HEK293 (cell line): Measurements from ENCODE around the gene MEGF9.

Source experiments
- CTCF ChIA-PET: fragments of 350-600 bp; formaldehyde crosslinking; extraction: SDS; loops from one replicate; lab custom pipeline; 2021; ENCODE audit warnings: antibody characterized with exemption; lab: Yijun Ruan, JAX
- POLR2A ChIA-PET: fragments of 300-600 bp; formaldehyde crosslinking; extraction: SDS; loops from one replicate; lab custom pipeline; 2020; ENCODE audit warnings: antibody characterized with exemption, inconsistent platforms; lab: Yijun Ruan, JAX
- H3K27ac ChIP-seq: fragments of 200-500 bp; sonication (Bioruptor generic); 2 replicates; pipeline ENCODE4 v1.5.1; 2014; ENCODE audit warnings: low read depth, low read length, control low read depth, inconsistent platforms; ENCODE audit errors: extremely low read depth
- H3K36me3 ChIP-seq, 2 experiments: fragments of 200-500 bp in 1 of 2; sonication (Bioruptor generic) in 1 of 2; 1 replicate in 1 of 2; 2 replicates in 1 of 2; pipeline ENCODE4 v1.5.1; 2014 to 2017; ENCODE audit warnings: inconsistent platforms in 2 of 2, low read length in 2 of 2; ENCODE audit not compliant: control insufficient read depth in 2 of 2, insufficient read depth in 1 of 2
- H3K4me1 ChIP-seq: fragments of 200-500 bp; sonication (Bioruptor generic); 2 replicates; pipeline ENCODE4 v1.5.1; 2014; ENCODE audit warnings: mild to moderate bottlenecking, low read length, inconsistent platforms; ENCODE audit not compliant: control insufficient read depth, insufficient read depth
- H3K4me3 ChIP-seq: 2 replicates; pipeline ENCODE4 v1.5.1; 2011; ENCODE audit warnings: low read depth, mild to moderate bottlenecking, control low read depth, low read length, moderate library complexity
- H3K9me3 ChIP-seq: fragments of 200-500 bp; sonication (Bioruptor generic); 2 replicates; pipeline ENCODE4 v1.5.1; 2014; ENCODE audit warnings: low read depth, low read length, inconsistent platforms; ENCODE audit not compliant: control insufficient read depth, insufficient read depth
- OSR2 ChIP-seq: fragments of 450-650 bp; formaldehyde crosslinking; IDR thresholded peaks from 2 replicates; pipeline ENCODE4 v1.5.1; 2016; ENCODE audit warnings: missing biosample characterization, missing genetic modification characterization
- SALL2 ChIP-seq: fragments of 450-650 bp; formaldehyde crosslinking; IDR thresholded peaks from 2 replicates; pipeline ENCODE4 v1.5.0; 2017; ENCODE audit warnings: missing biosample characterization, mild to moderate bottlenecking, missing genetic modification characterization, borderline replicate concordance
- SETDB1 ChIP-seq: IDR thresholded peaks from one replicate; pipeline ENCODE4 v1.6.1; 2017; ENCODE audit warnings: mild to moderate bottlenecking, low read length, moderate library complexity, mixed read lengths; ENCODE audit not compliant: insufficient read length
- ZFP3 ChIP-seq: fragments of 450-650 bp; formaldehyde crosslinking; IDR thresholded peaks from 2 replicates; pipeline ENCODE4 v1.5.1; 2016; ENCODE audit warnings: low read depth, missing biosample characterization, missing genetic modification characterization
- ZNF112 ChIP-seq: fragments of 450-650 bp; formaldehyde crosslinking; IDR thresholded peaks from 2 replicates; pipeline ENCODE4 v1.5.0; 2017; ENCODE audit warnings: missing biosample characterization, missing genetic modification characterization
- ZNF133 ChIP-seq: fragments of 450-650 bp; formaldehyde crosslinking; IDR thresholded peaks from 2 replicates; pipeline ENCODE4 v1.5.1; 2016; ENCODE audit warnings: missing biosample characterization, missing genetic modification characterization
- ZNF146 ChIP-seq: fragments of 450-650 bp; formaldehyde crosslinking; IDR thresholded peaks from 2 replicates; pipeline ENCODE4 v1.5.1; 2016; ENCODE audit warnings: missing biosample characterization, missing genetic modification characterization
- ZNF248 ChIP-seq: fragments of 450-650 bp; formaldehyde crosslinking; IDR thresholded peaks from 2 replicates; pipeline ENCODE4 v1.5.1; 2017; ENCODE audit warnings: missing biosample characterization, missing genetic modification characterization
- ZNF37A ChIP-seq: fragments of 450-650 bp; IDR thresholded peaks from 2 replicates; pipeline ENCODE4 v1.5.1; 2018; ENCODE audit warnings: missing biosample characterization, missing genetic modification characterization
- ZNF394 ChIP-seq: fragments of 450-650 bp; formaldehyde crosslinking; IDR thresholded peaks from 2 replicates; pipeline ENCODE4 v1.5.1; 2016; ENCODE audit warnings: missing biosample characterization, missing genetic modification characterization, mild to moderate bottlenecking, moderate library complexity, borderline replicate concordance
- ZNF473 ChIP-seq: fragments of 450-650 bp; formaldehyde crosslinking; IDR thresholded peaks from 2 replicates; pipeline ENCODE4 v1.5.1; 2017; ENCODE audit warnings: missing biosample characterization, missing genetic modification characterization
- ZNF514 ChIP-seq: fragments of 450-650 bp; formaldehyde crosslinking; IDR thresholded peaks from 2 replicates; pipeline ENCODE4 v1.5.1; 2016; ENCODE audit warnings: missing biosample characterization, missing genetic modification characterization
- ZNF571 ChIP-seq: fragments of 450-650 bp; formaldehyde crosslinking; IDR thresholded peaks from 2 replicates; pipeline ENCODE4 v1.5.0; 2017; ENCODE audit warnings: missing biosample characterization, missing genetic modification characterization
- ZNF610 ChIP-seq: fragments of 450-650 bp; formaldehyde crosslinking; IDR thresholded peaks from 2 replicates; pipeline ENCODE4 v1.5.1; 2016; ENCODE audit warnings: missing biosample characterization, missing genetic modification characterization, borderline replicate concordance
- ZNF629 ChIP-seq: fragments of 450-650 bp; formaldehyde crosslinking; IDR thresholded peaks from 2 replicates; pipeline ENCODE4 v1.5.1; 2017; ENCODE audit warnings: missing biosample characterization, missing genetic modification characterization
- ZNF792 ChIP-seq: fragments of 450-650 bp; formaldehyde crosslinking; IDR thresholded peaks from 2 replicates; pipeline ENCODE4 v1.5.1; 2016; ENCODE audit warnings: missing biosample characterization, missing genetic modification characterization
- TF ChIP-seq, protein P1 (sequence below): fragments of 450-650 bp; formaldehyde crosslinking; IDR thresholded peaks from 2 replicates; pipeline ENCODE4 v1.5.1; 2016; ENCODE audit warnings: missing biosample characterization, missing genetic modification characterization
- TF ChIP-seq, protein P2 (sequence below): fragments of 450-650 bp; formaldehyde crosslinking; IDR thresholded peaks from 2 replicates; pipeline ENCODE4 v1.5.1; 2016; ENCODE audit warnings: missing biosample characterization, missing genetic modification characterization
- TF ChIP-seq, protein P3 (sequence below): fragments of 450-650 bp; formaldehyde crosslinking; IDR thresholded peaks from 2 replicates; pipeline ENCODE4 v1.5.1; 2016; ENCODE audit warnings: missing biosample characterization, missing genetic modification characterization
- TF ChIP-seq, protein P4 (sequence below): fragments of 450-650 bp; formaldehyde crosslinking; IDR thresholded peaks from 2 replicates; pipeline ENCODE4 v1.5.1; 2017; ENCODE audit warnings: missing biosample characterization, missing genetic modification characterization
- TF ChIP-seq, protein P5 (sequence below): fragments of 450-650 bp; formaldehyde crosslinking; IDR thresholded peaks from 2 replicates; pipeline ENCODE4 v1.5.1; 2017; ENCODE audit warnings: missing biosample characterization, missing genetic modification characterization
- TF ChIP-seq, protein P6 (sequence below): fragments of 450-650 bp; formaldehyde crosslinking; conservative IDR thresholded peaks from 2 replicates; pipeline ENCODE4 v1.5.1; 2016; ENCODE audit warnings: low read depth, missing biosample characterization, missing genetic modification characterization
- TF ChIP-seq, protein P7 (sequence below): fragments of 450-650 bp; formaldehyde crosslinking; IDR thresholded peaks from 2 replicates; pipeline ENCODE4 v1.5.1; 2016; ENCODE audit warnings: missing biosample characterization, missing genetic modification characterization

The MEGF9 gene

DNA sequence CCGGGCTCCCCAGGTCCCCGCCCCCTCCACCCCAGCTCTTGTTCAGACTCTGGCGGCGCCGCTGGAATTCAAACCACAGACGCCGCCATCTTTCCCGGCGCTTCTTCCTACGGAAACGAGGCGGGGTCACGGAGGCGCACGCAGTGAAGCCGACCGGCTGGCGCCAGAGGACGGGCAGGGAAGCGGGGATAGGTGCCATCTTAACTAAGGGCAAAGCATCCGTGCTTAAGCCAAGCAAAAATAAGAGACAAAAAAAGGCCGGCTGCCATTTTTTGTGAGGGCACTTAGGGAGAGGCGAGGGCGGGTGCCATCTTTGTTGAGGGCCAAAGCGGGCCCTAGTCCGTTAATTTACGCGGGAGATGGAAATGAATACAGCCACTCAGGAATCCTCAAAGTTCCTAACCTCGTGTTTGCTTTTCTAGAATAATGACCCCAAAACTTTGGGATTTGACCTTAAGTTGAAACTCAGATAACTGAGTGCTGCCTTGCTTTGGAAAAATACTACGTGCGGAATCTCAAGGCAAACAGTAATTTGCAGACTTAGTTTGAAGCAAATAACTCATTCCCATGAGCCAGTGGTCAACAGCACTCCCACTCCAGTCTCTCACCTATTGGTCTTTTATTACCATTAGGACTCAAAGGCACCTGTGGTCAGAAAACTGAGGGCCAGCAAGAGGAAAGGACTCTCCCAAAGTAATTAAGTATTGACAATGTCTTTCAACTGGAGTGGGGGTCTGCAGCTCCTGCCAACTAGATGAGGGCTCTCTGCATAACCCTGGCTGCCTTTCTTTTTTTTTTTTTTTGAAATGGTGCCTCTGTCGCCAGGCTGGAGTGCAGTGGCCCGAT, 134.0 kb downstream of the MEGF9 start, which contains the start of gene CDK5RAP2:
Gene CDK5RAP2, minus strand, starts transcription at position 117 of the 846 bp plus-strand sequence. CDS start 189 bp downstream, outside the sequence.
- no peaks in the 10 kb centered on the region; a peak in 1 of 3 replicates for H3K36me3 ChIP-seq
- POLR2A ChIA-PET, result interaction anchor here (0.6 to 1.0 kb wide), 3 partner anchors 155 to 213 kb away, joined by 3 to 4 read pairs (median 3); partner anchors contain the start of gene FBXW2
- peak within 1 kb of the TSS; percentile 86 for H3K4me3 ChIP-seq
- H3K4me1 ChIP-seq, result 0 out of 2 replicates have a peak, but pooled peaks cover 2% of the 10 kb centered on the region
- H3K27ac ChIP-seq, result peak within 1 kb of the TSS; percentile 67
- CTCF ChIA-PET, result interaction anchor here (0.7 kb wide), 1 partner anchor 34 kb away, joined by 5 read pairs; no protein-coding TSS in a partner anchor
- no peaks in the 10 kb centered on the region for H3K9me3 ChIP-seq
- TF ChIP-seq, protein P1, sequence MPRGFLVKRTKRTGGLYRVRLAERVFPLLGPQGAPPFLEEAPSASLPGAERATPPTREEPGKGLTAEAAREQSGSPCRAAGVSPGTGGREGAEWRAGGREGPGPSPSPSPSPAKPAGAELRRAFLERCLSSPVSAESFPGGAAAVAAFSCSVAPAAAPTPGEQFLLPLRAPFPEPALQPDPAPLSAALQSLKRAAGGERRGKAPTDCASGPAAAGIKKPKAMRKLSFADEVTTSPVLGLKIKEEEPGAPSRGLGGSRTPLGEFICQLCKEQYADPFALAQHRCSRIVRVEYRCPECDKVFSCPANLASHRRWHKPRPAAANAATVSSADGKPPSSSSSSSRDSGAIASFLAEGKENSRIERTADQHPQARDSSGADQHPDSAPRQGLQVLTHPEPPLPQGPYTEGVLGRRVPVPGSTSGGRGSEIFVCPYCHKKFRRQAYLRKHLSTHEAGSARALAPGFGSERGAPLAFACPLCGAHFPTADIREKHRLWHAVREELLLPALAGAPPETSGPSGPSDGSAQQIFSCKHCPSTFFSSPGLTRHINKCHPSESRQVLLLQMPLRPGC, result 0 out of 2 replicates have a peak, but pooled peaks have one; percentile 5
- TF ChIP-seq ZNF473 (no peak), ZNF112 (tag by site-specific recombination) (no peak), SALL2 (tag by site-specific recombination) (no peak), SETDB1 (peak; percentile 85), ZNF394 (tag by site-specific recombination) (no peak; the same call in none of the 2 replicates), ZNF133 (no peak), ZNF146 (tag by site-specific recombination) (0 out of 2 replicates have a peak, but pooled peaks have one; percentile 3), ZNF610 (tag by site-specific recombination) (0 out of 2 replicates have a peak, but pooled peaks have one; percentile 7), OSR2 (tag by site-specific recombination) (no peak), ZNF514 (tag by site-specific recombination) (no peak), ZNF248 (tag by site-specific recombination) (no peak), ZFP3 (tag by site-specific recombination) (no peak), ZNF37A (no peak), ZNF571 (tag by site-specific recombination) (no peak), ZNF792 (tag by site-specific recombination) (no peak), ZNF629 (peak; percentile 72)
- TF ChIP-seq, protein P2, sequence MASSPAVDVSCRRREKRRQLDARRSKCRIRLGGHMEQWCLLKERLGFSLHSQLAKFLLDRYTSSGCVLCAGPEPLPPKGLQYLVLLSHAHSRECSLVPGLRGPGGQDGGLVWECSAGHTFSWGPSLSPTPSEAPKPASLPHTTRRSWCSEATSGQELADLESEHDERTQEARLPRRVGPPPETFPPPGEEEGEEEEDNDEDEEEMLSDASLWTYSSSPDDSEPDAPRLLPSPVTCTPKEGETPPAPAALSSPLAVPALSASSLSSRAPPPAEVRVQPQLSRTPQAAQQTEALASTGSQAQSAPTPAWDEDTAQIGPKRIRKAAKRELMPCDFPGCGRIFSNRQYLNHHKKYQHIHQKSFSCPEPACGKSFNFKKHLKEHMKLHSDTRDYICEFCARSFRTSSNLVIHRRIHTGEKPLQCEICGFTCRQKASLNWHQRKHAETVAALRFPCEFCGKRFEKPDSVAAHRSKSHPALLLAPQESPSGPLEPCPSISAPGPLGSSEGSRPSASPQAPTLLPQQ (tag by site-specific recombination), result peak; percentile 58
- TF ChIP-seq, protein P3, sequence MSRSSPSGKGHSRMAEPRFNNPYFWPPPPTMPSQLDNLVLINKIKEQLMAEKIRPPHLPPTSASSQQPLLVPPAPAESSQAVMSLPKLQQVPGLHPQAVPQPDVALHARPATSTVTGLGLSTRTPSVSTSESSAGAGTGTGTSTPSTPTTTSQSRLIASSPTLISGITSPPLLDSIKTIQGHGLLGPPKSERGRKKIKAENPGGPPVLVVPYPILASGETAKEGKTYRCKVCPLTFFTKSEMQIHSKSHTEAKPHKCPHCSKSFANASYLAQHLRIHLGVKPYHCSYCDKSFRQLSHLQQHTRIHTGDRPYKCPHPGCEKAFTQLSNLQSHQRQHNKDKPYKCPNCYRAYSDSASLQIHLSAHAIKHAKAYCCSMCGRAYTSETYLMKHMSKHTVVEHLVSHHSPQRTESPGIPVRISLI, result peak; percentile 97
- TF ChIP-seq, protein P4, sequence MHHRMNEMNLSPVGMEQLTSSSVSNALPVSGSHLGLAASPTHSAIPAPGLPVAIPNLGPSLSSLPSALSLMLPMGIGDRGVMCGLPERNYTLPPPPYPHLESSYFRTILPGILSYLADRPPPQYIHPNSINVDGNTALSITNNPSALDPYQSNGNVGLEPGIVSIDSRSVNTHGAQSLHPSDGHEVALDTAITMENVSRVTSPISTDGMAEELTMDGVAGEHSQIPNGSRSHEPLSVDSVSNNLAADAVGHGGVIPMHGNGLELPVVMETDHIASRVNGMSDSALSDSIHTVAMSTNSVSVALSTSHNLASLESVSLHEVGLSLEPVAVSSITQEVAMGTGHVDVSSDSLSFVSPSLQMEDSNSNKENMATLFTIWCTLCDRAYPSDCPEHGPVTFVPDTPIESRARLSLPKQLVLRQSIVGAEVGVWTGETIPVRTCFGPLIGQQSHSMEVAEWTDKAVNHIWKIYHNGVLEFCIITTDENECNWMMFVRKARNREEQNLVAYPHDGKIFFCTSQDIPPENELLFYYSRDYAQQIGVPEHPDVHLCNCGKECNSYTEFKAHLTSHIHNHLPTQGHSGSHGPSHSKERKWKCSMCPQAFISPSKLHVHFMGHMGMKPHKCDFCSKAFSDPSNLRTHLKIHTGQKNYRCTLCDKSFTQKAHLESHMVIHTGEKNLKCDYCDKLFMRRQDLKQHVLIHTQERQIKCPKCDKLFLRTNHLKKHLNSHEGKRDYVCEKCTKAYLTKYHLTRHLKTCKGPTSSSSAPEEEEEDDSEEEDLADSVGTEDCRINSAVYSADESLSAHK (tag by site-specific recombination), result no peak
- TF ChIP-seq, protein P5, sequence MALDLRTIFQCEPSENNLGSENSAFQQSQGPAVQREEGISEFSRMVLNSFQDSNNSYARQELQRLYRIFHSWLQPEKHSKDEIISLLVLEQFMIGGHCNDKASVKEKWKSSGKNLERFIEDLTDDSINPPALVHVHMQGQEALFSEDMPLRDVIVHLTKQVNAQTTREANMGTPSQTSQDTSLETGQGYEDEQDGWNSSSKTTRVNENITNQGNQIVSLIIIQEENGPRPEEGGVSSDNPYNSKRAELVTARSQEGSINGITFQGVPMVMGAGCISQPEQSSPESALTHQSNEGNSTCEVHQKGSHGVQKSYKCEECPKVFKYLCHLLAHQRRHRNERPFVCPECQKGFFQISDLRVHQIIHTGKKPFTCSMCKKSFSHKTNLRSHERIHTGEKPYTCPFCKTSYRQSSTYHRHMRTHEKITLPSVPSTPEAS (tag by site-specific recombination), result no peak
- TF ChIP-seq, protein P6, sequence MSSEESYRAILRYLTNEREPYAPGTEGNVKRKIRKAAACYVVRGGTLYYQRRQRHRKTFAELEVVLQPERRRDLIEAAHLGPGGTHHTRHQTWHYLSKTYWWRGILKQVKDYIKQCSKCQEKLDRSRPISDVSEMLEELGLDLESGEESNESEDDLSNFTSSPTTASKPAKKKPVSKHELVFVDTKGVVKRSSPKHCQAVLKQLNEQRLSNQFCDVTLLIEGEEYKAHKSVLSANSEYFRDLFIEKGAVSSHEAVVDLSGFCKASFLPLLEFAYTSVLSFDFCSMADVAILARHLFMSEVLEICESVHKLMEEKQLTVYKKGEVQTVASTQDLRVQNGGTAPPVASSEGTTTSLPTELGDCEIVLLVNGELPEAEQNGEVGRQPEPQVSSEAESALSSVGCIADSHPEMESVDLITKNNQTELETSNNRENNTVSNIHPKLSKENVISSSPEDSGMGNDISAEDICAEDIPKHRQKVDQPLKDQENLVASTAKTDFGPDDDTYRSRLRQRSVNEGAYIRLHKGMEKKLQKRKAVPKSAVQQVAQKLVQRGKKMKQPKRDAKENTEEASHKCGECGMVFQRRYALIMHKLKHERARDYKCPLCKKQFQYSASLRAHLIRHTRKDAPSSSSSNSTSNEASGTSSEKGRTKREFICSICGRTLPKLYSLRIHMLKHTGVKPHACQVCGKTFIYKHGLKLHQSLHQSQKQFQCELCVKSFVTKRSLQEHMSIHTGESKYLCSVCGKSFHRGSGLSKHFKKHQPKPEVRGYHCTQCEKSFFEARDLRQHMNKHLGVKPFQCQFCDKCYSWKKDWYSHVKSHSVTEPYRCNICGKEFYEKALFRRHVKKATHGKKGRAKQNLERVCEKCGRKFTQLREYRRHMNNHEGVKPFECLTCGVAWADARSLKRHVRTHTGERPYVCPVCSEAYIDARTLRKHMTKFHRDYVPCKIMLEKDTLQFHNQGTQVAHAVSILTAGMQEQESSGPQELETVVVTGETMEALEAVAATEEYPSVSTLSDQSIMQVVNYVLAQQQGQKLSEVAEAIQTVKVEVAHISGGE (tag by site-specific recombination), result peak; percentile 97
- TF ChIP-seq, protein P7, sequence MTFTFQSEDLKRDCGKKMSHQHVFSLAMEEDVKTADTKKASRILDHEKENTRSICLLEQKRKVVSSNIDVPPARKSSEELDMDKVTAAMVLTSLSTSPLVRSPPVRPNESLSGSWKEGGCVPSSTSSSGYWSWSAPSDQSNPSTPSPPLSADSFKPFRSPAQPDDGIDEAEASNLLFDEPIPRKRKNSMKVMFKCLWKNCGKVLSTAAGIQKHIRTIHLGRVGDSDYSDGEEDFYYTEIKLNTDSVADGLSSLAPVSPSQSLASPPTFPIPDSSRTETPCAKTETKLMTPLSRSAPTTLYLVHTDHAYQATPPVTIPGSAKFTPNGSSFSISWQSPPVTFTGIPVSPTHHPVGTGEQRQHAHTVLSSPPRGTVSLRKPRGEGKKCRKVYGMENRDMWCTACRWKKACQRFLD (tag by site-specific recombination), result no peak
